ENCODE results near the gene TRIM62. TPM values are rescaled to one million over a fixed set of nuclear protein-coding genes. Genes with fewer than 3 reads are reported as not detected.

Gene TRIM62
- total RNA-seq (1.8 TPM), polyA plus RNA-seq (7.8 TPM)
- long read RNA-seq, donor 1: 0 reads
- long read RNA-seq, donor 2, partial matches to known transcripts: 0 of 4 reads
- long read RNA-seq, donor 2, other reads (novel, unspliced or antisense): 0 of 4 reads
- long read RNA-seq, donor 3, partial matches to known transcripts: 0 of 1 reads
- long read RNA-seq, donor 3, other reads (novel, unspliced or antisense): 0 of 1 reads
- long read RNA-seq, donor 4: 0 reads
- long read RNA-seq, donor 5, partial matches to known transcripts: 0 of 1 reads
- long read RNA-seq, donor 5, other reads (novel, unspliced or antisense): 0 of 1 reads
- long read RNA-seq, donor 6, partial matches to known transcripts: 0 of 1 reads
- long read RNA-seq, donor 6, other reads (novel, unspliced or antisense): 0 of 1 reads
- long read RNA-seq, donor 7, partial matches to known transcripts: 0 of 2 reads
- long read RNA-seq, donor 7, other reads (novel, unspliced or antisense): 0 of 2 reads
- long read RNA-seq, donor 8: 0 reads
- long read RNA-seq, donor 9, partial matches to known transcripts: 0 of 1 reads
- long read RNA-seq, donor 9, other reads (novel, unspliced or antisense): 0 of 1 reads
- long read RNA-seq, donor 10: 0 reads

GRCh38 chr1:33181921-33182341, at the start of gene TRIM62:
Gene TRIM62, minus strand, starts transcription at chr1:33182043. Its CDS starts 611 bp downstream, at chr1:33181432.
- Histone ChIP-seq H3K4me1 (ENCODE audit: control insufficient read depth in 2 of 2, insufficient read depth in 2 of 2, low read length in 2 of 2) (peaks cover 4 to 18% of the 10 kb centered on the region in 2 donors), H3K36me3 (ENCODE audit: control insufficient read depth in 2 of 2, insufficient read depth in 2 of 2, low read length in 1 of 2) (no peaks in the 10 kb centered on the region), H3K27ac (ENCODE audit: low read depth in 1 of 2, low read length in 1 of 2) (peak within 1 kb of the TSS; percentile 32 to 76), H3K27me3 (ENCODE audit: control insufficient read depth in 2 of 2, insufficient read depth in 1 of 2, low read length in 1 of 2) (peaks cover 0 to 3% of the 10 kb centered on the region in 2 donors), H3K4me3 (ENCODE audit: low read length in 2 of 2) (peak within 1 kb of the TSS; percentile 60 to 69), H3K9me3 (ENCODE audit: control insufficient read depth in 2 of 2, insufficient read depth in 1 of 2, low read length in 1 of 2) (no peaks in the 10 kb centered on the region)
- peak; percentile 26 to 83 (median 67) for DNase-seq (ENCODE audit: low read depth in 6 of 9, low spot score in 9 of 9)
- under 1% methylated on average over 35 of the region's 35 CpGs for WGBS

DNA sequence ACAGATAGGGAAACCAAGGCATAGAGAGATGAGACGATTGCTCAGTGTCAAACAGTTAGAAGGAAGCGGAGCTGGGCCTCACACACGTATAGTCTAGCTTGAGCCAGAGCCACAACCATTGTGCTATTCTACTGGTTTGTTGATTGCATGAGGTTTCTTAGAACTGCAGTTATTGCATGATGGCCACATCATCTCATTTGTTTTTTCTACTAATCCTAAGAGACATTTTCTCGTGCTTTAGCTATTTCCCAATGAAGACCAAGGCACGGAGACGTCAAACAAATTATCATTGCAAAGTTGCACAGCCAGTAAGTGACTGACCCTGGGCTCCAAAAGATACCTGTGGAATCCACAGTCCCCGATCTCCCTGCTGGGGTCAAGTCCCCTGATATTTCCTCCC, 49.3 kb upstream of the TRIM62 start:
- over 99% methylated on average over 7 of the region's 7 CpGs for whole genome bisulfite sequencing
- Histone ChIP-seq H3K27ac (ENCODE audit: low read depth in 1 of 2, low read length in 1 of 2) (no peak overlapping the region), H3K4me3 (ENCODE audit: low read length in 2 of 2) (no peak overlapping the region), H3K36me3 (ENCODE audit: control insufficient read depth in 2 of 2, insufficient read depth in 2 of 2, low read length in 1 of 2) (no peaks in the 10 kb centered on the region), H3K9me3 (ENCODE audit: control insufficient read depth in 2 of 2, insufficient read depth in 1 of 2, low read length in 1 of 2) (no peaks in the 10 kb centered on the region), H3K4me1 (ENCODE audit: control insufficient read depth in 2 of 2, insufficient read depth in 2 of 2, low read length in 2 of 2) (peaks cover 3 to 17% of the 10 kb centered on the region in 2 donors), H3K27me3 (ENCODE audit: control insufficient read depth in 2 of 2, insufficient read depth in 1 of 2, low read length in 1 of 2) (no peaks in the 10 kb centered on the region)
- no peak for DNase-seq (ENCODE audit: low read depth in 6 of 9, low spot score in 9 of 9)

- Histone ChIP-seq H3K4me1 (ENCODE audit: control insufficient read depth in 2 of 2, insufficient read depth in 2 of 2, low read length in 2 of 2) (peaks cover 0 to 4% of the 10 kb centered on the region in 2 donors), H3K27me3 (ENCODE audit: control insufficient read depth in 2 of 2, insufficient read depth in 1 of 2, low read length in 1 of 2) (no peaks in the 10 kb centered on the region), H3K27ac (ENCODE audit: low read depth in 1 of 2, low read length in 1 of 2) (no peak overlapping the region), H3K36me3 (ENCODE audit: control insufficient read depth in 2 of 2, insufficient read depth in 2 of 2, low read length in 1 of 2) (no peaks in the 10 kb centered on the region), H3K9me3 (ENCODE audit: control insufficient read depth in 2 of 2, insufficient read depth in 1 of 2, low read length in 1 of 2) (no peaks in the 10 kb centered on the region), H3K4me3 (ENCODE audit: low read length in 2 of 2) (no peak overlapping the region)
- WGBS: 50% methylated on average over 5 of the region's 5 CpGs
- no peak for DNase-seq (ENCODE audit: low read depth in 6 of 9, low spot score in 9 of 9)
Measured at GRCh38 chr1:33228935-33229487, 47.2 kb upstream of the TRIM62 start.

- Histone ChIP-seq H3K27me3 (ENCODE audit: control insufficient read depth in 2 of 2, insufficient read depth in 1 of 2, low read length in 1 of 2) (no peaks in the 10 kb centered on the region), H3K4me1 (ENCODE audit: control insufficient read depth in 2 of 2, insufficient read depth in 2 of 2, low read length in 2 of 2) (no peaks in the 10 kb centered on the region), H3K4me3 (ENCODE audit: low read length in 2 of 2) (no peak overlapping the region), H3K9me3 (ENCODE audit: control insufficient read depth in 2 of 2, insufficient read depth in 1 of 2, low read length in 1 of 2) (no peaks in the 10 kb centered on the region), H3K36me3 (ENCODE audit: control insufficient read depth in 2 of 2, insufficient read depth in 2 of 2, low read length in 1 of 2) (no peaks in the 10 kb centered on the region), H3K27ac (ENCODE audit: low read depth in 1 of 2, low read length in 1 of 2) (no peak overlapping the region)
- WGBS: 90% methylated on average over 1 of the region's 1 CpG
- DNase-seq (ENCODE audit: low read depth in 6 of 9, low spot score in 9 of 9): no peak
Measured at GRCh38 chr1:33225586-33225985, 43.7 kb upstream of the TRIM62 start.

DNA sequence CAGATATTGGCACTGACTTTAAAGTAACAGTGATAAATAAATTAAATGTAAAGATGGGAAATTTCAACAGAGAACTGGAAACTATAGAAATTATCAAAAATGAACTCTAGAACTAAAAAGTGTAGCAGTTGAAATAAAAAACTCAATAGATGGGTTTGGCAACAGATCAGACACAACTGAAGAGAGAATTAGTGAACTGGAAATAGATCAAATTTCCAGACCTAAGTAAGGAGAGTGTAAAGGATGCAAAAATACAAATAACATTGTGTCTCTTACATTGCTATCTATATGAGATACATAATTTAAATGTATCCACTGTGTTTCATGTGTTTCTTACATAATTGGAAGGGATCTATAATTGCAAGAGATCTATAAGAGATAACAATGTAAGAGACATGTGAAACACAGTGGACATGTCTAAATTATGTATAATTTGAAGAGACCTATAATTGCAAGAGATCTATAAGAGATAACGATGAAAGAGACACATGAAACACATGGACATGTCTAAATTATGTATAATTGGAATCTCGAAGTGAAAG, 42.4 kb upstream of the TRIM62 start:
- DNase-seq (ENCODE audit: low read depth in 6 of 9, low spot score in 9 of 9): no peak

GRCh38 chr1:33222381-33222780, 40.5 kb upstream of the TRIM62 start:
- no peaks in the 10 kb centered on the region for H3K36me3 ChIP-seq (ENCODE audit: control insufficient read depth in 2 of 2, insufficient read depth in 2 of 2, low read length in 1 of 2)
- H3K4me3 ChIP-seq (ENCODE audit: low read length in 2 of 2): no peak overlapping the region
- no peak overlapping the region for H3K27ac ChIP-seq (ENCODE audit: low read depth in 1 of 2, low read length in 1 of 2)
- 95% methylated on average over 1 of the region's 1 CpG for WGBS
- H3K27me3 ChIP-seq (ENCODE audit: control insufficient read depth in 2 of 2, insufficient read depth in 1 of 2, low read length in 1 of 2): no peaks in the 10 kb centered on the region
- no peaks in the 10 kb centered on the region for H3K4me1 ChIP-seq (ENCODE audit: control insufficient read depth in 2 of 2, insufficient read depth in 2 of 2, low read length in 2 of 2)
- DNase-seq (ENCODE audit: low read depth in 6 of 9, low spot score in 9 of 9): no peak
- no peaks in the 10 kb centered on the region for H3K9me3 ChIP-seq (ENCODE audit: control insufficient read depth in 2 of 2, insufficient read depth in 1 of 2, low read length in 1 of 2)

More for the DNA sequence above, 42.4 kb upstream of the TRIM62 start:
- H3K4me3 ChIP-seq (ENCODE audit: low read length in 2 of 2): no peak overlapping the region
- no peaks in the 10 kb centered on the region for H3K4me1 ChIP-seq (ENCODE audit: control insufficient read depth in 2 of 2, insufficient read depth in 2 of 2, low read length in 2 of 2)
- H3K9me3 ChIP-seq (ENCODE audit: control insufficient read depth in 2 of 2, insufficient read depth in 1 of 2, low read length in 1 of 2): no peaks in the 10 kb centered on the region
- 87% methylated on average over 2 of the region's 2 CpGs for WGBS
- H3K27me3 ChIP-seq (ENCODE audit: control insufficient read depth in 2 of 2, insufficient read depth in 1 of 2, low read length in 1 of 2): no peaks in the 10 kb centered on the region
- H3K27ac ChIP-seq (ENCODE audit: low read depth in 1 of 2, low read length in 1 of 2): no peak overlapping the region
- no peaks in the 10 kb centered on the region for H3K36me3 ChIP-seq (ENCODE audit: control insufficient read depth in 2 of 2, insufficient read depth in 2 of 2, low read length in 1 of 2)

GRCh38 chr1:33221385-33221758, 39.5 kb upstream of the TRIM62 start:
- H3K27ac ChIP-seq (ENCODE audit: low read depth in 1 of 2, low read length in 1 of 2): no peak overlapping the region

DNA sequence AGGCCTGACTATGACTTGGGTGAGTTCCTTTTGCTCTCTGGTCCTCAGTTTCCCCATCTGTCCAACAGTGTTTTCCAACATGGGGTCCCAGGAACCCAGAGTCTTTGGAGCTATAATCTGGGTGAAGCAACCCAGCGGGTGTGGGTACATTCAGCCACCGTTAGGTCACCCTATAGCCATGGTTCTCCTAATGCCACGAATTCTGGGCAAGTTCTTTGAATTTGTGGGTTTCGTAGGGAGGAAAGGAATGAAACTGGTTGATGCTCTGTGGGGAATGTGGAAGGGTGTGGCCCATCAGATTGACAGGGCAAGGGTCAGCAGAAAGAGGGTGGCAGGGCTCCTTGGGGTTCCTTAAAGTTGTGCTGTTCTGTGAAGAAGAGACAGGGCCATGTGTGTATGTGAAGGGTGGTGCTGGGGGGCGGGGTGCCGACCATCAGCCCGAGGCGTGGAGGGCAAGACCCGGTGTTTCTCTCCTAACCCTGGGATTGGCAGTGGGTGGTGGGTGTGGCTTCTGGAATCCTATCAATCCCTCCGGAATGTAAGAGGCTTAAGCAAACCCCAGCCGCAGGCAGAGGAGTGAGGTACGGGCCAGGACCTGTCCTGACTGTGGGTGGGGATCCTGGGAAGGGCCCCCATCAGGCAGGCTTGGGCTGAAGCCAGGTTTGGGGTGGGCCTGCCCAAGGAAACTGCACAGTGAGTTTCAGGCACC, 39.0 kb upstream of the TRIM62 start:
- Histone ChIP-seq H3K36me3 (ENCODE audit: control insufficient read depth in 2 of 2, insufficient read depth in 2 of 2, low read length in 1 of 2) (no peaks in the 10 kb centered on the region), H3K4me3 (ENCODE audit: low read length in 2 of 2) (no peak overlapping the region), H3K27ac (ENCODE audit: low read depth in 1 of 2, low read length in 1 of 2) (no peak overlapping the region), H3K4me1 (ENCODE audit: control insufficient read depth in 2 of 2, insufficient read depth in 2 of 2, low read length in 2 of 2) (no peaks in the 10 kb centered on the region), H3K27me3 (ENCODE audit: control insufficient read depth in 2 of 2, insufficient read depth in 1 of 2, low read length in 1 of 2) (no peaks in the 10 kb centered on the region), H3K9me3 (ENCODE audit: control insufficient read depth in 2 of 2, insufficient read depth in 1 of 2, low read length in 1 of 2) (no peaks in the 10 kb centered on the region)
- DNase-seq (ENCODE audit: low read depth in 6 of 9, low spot score in 9 of 9): no peak
- 94% methylated on average over 12 of the region's 12 CpGs for WGBS

More at GRCh38 chr1:33221385-33221758, 39.5 kb upstream of the TRIM62 start:
- no peak overlapping the region for H3K4me3 ChIP-seq (ENCODE audit: low read length in 2 of 2)
- no peaks in the 10 kb centered on the region for H3K36me3 ChIP-seq (ENCODE audit: control insufficient read depth in 2 of 2, insufficient read depth in 2 of 2, low read length in 1 of 2)
- DNase-seq (ENCODE audit: low read depth in 6 of 9, low spot score in 9 of 9): no peak
- WGBS: 97% methylated on average over 2 of the region's 2 CpGs
- no peaks in the 10 kb centered on the region for H3K4me1 ChIP-seq (ENCODE audit: control insufficient read depth in 2 of 2, insufficient read depth in 2 of 2, low read length in 2 of 2)
- H3K27me3 ChIP-seq (ENCODE audit: control insufficient read depth in 2 of 2, insufficient read depth in 1 of 2, low read length in 1 of 2): no peaks in the 10 kb centered on the region
- H3K9me3 ChIP-seq (ENCODE audit: control insufficient read depth in 2 of 2, insufficient read depth in 1 of 2, low read length in 1 of 2): no peaks in the 10 kb centered on the region

Data from thymus (tissue), 14 donors.